Activated CD4-positive, alpha-beta T cell treated with anti-CD3 and anti-CD28 coated beads for 4 hours (primary cell): Measurements from ENCODE around the gene SERPINB5.
"Not testable (repeated sequence)": the region's sequence is repeated elsewhere in the genome, so short reads cannot be mapped to it uniquely, and the experiment has no call there.

ENCODE experiments used
- DNase-seq, 2 donors: peaks; one replicate each; pipeline ENCODE4 v3.0.0-alpha.2; 2020

The SERPINB5 gene, protein sequence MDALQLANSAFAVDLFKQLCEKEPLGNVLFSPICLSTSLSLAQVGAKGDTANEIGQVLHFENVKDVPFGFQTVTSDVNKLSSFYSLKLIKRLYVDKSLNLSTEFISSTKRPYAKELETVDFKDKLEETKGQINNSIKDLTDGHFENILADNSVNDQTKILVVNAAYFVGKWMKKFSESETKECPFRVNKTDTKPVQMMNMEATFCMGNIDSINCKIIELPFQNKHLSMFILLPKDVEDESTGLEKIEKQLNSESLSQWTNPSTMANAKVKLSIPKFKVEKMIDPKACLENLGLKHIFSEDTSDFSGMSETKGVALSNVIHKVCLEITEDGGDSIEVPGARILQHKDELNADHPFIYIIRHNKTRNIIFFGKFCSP

GRCh38 chr18:63476668-63477067 lies at the start of gene SERPINB5:
SERPINB5 (plus strand) TSS chr18:63476958; CDS start chr18:63484429, 7,471 bp downstream.
- DNase-seq, result no peak

GRCh38 chr18:63427558-63427957 lies 49.2 kb upstream of the SERPINB5 start:
- DNase-seq, result no peak

GRCh38 chr18:63430526-63430925 lies 46.2 kb upstream of the SERPINB5 start:
- no peak for DNase-seq

- DNase-seq, result no peak
Observed at GRCh38 chr18:63431180-63431579, 45.6 kb upstream of the SERPINB5 start.

DNA sequence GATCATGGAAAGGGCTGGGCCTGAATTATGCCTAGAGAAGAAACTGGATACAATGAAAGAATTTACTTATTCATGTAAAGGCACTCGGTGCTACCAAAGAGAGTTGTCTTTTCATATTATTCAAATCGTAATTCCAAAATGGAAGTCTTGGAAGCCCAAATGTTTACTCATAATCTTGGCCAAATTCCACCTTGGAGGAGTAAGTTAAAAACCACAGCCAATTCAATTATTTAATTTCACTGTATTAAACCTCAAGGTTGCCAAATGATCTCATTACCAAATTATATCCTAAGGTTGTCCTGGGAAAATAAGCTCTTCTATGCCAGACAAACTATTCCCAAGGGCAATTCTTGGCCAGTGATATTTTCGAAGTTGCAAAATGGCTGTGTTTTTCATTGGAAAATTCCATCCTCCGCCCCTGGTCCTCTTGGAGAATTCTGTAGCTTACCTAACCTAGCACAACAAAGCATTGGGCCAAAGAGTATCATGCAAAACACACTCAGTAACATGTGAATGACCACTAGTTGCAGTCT lies 43.4 kb upstream of the SERPINB5 start:
- no peak for DNase-seq

- no peak for DNase-seq
Observed at GRCh38 chr18:63438181-63438580, 38.6 kb upstream of the SERPINB5 start.

GRCh38 chr18:63439334-63439733 lies 37.4 kb upstream of the SERPINB5 start:
- peak; percentile 20 to 53 for DNase-seq

DNA sequence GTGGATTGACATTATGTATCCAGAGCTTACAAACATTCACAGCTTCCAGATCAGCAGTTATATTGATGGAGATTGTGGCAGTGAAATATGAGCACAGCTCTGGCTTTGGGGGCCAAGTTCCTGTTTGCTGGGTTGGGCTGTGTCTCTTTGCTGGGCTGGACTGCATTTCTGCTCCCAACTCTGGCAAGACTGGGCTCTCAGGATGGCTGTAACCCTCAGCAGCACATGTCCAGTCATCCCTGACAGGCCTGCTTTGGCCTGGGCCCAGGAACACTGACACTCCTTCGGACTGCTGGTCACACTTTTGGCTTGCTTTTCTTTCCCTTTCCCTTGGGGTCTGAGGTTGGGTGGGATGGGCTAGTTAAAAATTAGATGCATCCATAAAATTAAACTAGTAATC lies 36.5 kb upstream of the SERPINB5 start:
- DNase-seq, result no peak

- DNase-seq, result no peak
Observed at GRCh38 chr18:63440881-63441280, 35.9 kb upstream of the SERPINB5 start.

- no peak for DNase-seq
Observed at GRCh38 chr18:63443829-63444228, 32.9 kb upstream of the SERPINB5 start.

- no peak for DNase-seq
Observed at GRCh38 chr18:63444580-63444979, 32.2 kb upstream of the SERPINB5 start.

DNA sequence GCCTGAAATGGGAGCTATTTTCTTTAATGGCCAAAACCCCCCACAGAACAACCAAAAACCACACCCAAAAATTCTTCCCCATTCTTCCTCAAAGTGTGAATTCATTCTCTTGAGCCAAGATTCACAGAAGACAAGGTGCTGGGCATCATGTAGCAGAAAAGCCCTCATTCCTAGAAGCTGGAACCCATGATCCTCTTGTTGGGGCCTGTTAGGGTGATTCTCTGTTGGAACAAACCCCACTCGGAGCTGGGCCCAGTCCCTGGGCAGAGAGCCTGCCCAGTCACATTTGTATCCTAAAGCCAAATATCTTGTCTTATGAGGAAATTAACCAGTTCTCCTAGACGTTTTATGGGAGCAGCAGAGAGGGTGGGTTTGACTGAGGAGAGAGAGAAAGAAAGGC lies 31.7 kb upstream of the SERPINB5 start:
- no peak for DNase-seq

GRCh38 chr18:63446266-63446665 lies 30.5 kb upstream of the SERPINB5 start:
- no peak for DNase-seq

DNA sequence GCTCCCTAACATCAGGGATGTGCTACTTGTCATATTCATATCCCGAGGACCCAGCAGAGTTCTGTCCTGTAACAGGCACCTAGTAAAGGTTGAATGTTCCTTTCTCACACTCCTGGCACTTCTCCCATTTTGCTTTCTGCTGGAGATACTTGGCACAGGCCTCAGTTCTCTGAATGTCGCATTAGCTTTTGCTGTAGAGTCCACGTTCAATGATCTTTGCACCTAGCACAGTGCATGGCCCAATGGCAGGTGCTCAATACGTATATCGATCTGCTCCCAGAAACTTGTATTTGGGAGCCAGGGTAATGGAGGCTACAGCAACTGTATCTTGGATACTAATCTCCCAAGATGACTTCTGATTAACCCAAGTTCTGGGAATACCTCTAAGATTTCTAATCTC lies 29.7 kb upstream of the SERPINB5 start:
- no peak for DNase-seq

DNA sequence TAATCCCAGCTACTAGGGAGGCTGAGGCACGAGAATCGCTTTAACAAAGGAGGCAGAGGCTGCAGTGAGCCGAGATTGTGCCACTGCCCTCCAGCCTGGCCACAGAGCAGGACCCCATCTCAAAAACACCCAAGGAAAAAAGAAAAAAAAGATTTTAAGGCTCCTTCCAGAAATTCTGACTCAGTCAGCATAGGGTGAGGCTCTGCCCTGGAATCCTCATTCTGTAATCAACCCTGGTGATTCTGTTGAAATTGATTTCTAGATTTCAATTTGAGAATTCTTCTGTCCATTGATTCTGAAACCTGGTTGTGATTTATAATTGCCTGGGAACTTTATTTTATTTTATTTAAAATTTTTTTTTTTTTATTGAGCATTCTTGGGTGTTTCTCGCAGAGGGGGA lies 27.3 kb upstream of the SERPINB5 start:
- no peak for DNase-seq

GRCh38 chr18:63451799-63452660 lies 24.7 kb upstream of the SERPINB5 start:
- no peak for DNase-seq

DNA sequence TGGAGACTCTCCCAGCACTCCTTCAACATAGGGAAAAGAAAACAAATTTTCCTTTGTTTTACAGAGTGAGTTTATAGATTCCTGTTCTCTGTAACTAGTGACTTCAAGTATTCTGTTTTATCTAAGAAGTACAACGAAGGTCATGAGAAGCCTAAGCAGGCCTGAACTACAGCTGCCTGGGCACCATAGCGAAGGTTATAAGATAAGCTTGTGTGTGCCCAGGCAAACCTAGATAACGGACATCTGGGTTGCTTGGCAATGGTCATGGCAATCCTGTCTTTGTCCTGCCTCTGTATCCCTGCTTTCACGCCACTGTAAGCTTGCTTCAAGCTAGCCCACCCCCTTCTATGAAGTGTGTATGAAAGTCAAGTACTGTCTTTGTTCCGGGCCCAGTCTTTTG lies 24.0 kb upstream of the SERPINB5 start:
- not testable (repeated sequence) for DNase-seq

DNA sequence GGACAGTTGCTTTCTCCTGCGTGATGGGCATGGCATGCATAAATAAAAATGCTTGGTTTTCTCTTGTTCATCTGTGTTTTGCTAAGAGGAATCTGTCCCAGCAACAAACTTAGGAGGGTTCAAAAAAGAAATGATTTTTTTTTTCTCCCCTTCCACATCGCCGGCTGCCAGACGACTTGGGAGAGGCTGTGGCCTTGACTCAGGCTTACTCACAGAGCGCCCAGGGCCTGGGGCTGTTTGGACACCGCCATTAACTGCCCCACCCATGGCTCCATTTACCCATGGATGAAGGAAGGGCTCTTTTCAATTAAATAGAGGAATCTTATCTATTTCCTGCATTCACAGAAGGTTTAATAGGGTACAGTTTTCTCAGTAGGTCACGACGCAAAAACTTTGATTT lies 22.3 kb upstream of the SERPINB5 start:
- DNase-seq, result no peak

GRCh38 chr18:63457977-63458376 lies 18.8 kb upstream of the SERPINB5 start:
- DNase-seq, result no peak

DNA sequence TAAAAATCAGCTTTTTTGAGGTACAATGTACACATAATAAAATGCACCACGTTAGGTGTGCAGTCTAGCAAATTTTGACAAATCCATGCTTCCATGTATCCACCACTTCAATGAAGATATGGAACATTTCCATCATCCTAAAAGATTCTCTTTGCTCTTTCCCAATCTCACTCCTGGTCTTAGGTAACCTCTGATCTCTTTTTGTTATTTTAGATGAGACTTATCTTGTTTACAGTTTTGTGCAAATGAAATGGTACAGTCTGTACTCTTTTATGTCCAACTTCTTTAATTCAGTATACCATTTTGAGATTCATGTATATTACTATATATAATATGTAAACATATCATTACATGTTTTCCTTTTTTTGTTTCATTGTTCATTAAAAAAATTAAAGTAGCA lies 16.3 kb upstream of the SERPINB5 start:
- no peak for DNase-seq

GRCh38 chr18:63464434-63464833 lies 12.3 kb upstream of the SERPINB5 start:
- no peak for DNase-seq

DNA sequence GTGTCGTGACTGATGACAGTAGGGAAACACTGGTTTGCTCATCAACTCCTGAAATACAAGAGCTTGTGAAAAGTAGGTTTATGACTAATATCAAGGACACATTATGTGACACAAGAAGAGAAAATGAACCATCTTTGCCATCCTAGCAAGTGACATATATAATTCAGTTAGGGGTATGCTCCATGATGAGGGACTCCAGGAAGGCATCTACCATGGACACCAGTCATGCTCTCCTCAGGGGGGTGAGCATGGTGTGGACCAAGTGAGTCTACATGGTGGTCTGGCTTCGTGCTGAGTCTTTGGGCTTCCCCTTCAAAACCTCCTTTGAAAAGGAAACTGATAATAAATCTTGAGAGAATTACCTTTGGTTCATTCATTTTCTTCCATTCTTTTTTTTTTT lies 11.7 kb upstream of the SERPINB5 start:
- DNase-seq, result no peak

DNA sequence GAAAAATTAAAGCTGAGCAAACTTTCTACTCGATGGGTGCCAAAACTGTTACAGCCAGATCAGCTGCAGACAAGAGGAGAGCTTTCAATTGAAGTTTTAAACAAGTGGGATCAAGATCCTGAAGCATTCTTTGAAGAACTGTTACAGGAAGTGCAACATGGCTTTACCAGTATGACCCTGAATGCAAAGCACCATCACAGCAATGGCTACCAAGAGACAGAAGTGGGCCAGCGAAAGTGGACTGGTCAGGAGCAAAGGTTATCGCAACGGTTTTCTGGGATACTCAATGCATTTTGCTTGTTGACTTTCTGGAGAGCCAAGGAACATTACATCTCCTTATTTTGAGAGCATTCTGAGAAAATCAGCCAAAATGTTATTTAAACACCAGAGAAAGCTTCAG lies 9.1 kb upstream of the SERPINB5 start:
- DNase-seq, result no peak

- no peak for DNase-seq
Observed at GRCh38 chr18:63468575-63468974, 8.2 kb upstream of the SERPINB5 start.
